ENCODE results near the gene UBE2N. TPM values are rescaled to one million over a fixed set of nuclear protein-coding genes. Genes with fewer than 3 reads are reported as not detected.
"Not testable (repeated sequence)": the region's sequence is repeated elsewhere in the genome, so short reads cannot be mapped to it uniquely, and the experiment has no call there.

The UBE2N gene
- total RNA-seq, 1 donor from 2014 or later: 129 TPM

- peak overlapping the region; percentile 100 for H3K4me3 Mint-ChIP-seq (ENCODE audit: low read depth)
- H3K4me1 Mint-ChIP-seq (ENCODE audit: low read depth): peaks cover 47% of the 10 kb centered on the region
- peak; percentile 58 for TF ChIP-seq CTCF (IDR thresholded peaks at IDR 0.05; ENCODE audit: unreplicated experiment)
- DNase-seq (ENCODE audit: low spot score, unreplicated experiment): no peak
- H3K27me3 Mint-ChIP-seq: no peaks in the 10 kb centered on the region
- no peaks in the 10 kb centered on the region for H3K9me3 Mint-ChIP-seq (ENCODE audit: low read depth)
- peaks cover 7% of the 10 kb centered on the region for H3K36me3 Mint-ChIP-seq (ENCODE audit: insufficient read depth)
- H3K27ac Mint-ChIP-seq: peak overlapping the region; percentile 59
Measured at GRCh38 chr12:93380480-93381121, 61.1 kb downstream of the UBE2N start.

- peaks cover 2% of the 10 kb centered on the region for H3K36me3 Mint-ChIP-seq (ENCODE audit: insufficient read depth)
- DNase-seq (ENCODE audit: low spot score, unreplicated experiment): no peak
- peak overlapping the region; percentile 59 for H3K27ac Mint-ChIP-seq
- H3K27me3 Mint-ChIP-seq: no peaks in the 10 kb centered on the region
- peak overlapping the region; percentile 100 for H3K4me3 Mint-ChIP-seq (ENCODE audit: low read depth)
- H3K9me3 Mint-ChIP-seq (ENCODE audit: low read depth): no peaks in the 10 kb centered on the region
- no peak for TF ChIP-seq CTCF (IDR thresholded peaks at IDR 0.05; ENCODE audit: unreplicated experiment)
- peaks cover 41% of the 10 kb centered on the region for H3K4me1 Mint-ChIP-seq (ENCODE audit: low read depth)
Measured at GRCh38 chr12:93379981-93380361, 61.8 kb downstream of the UBE2N start.

DNA sequence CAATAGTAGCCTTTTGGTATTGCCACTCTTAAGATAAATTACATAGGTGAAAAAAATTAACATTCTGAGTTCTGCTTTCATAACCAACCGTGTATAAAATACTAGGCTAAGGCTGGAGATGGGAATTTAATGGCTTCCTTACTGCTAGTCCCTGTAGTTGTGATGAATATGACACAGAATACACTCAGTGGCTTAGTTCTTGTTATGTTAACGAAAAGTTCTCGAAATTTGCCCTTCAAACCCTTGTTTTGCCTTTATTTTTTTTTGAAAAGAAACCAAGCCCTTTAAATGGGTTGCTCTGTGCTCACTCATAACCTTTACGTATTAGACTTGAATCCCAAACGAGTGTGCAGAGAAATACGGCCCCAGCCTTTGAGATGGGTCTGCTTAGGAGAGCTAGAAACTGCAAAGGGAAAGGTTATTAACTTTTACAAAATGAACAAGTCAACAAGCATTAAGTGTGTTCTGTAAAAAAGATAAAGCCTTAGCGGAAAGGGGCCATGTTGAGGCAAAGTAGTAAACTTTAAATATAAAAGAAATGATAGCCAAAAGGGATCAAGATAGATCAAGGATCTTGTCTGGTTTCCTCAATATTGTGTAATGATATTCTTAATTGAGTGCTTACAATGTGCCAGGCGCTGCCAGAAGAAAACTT is 62.3 kb downstream of the UBE2N start:
- peak overlapping the region; percentile 98 for H3K27ac Mint-ChIP-seq
- DNase-seq (ENCODE audit: low spot score, unreplicated experiment): no peak
- peaks cover 41% of the 10 kb centered on the region for H3K4me1 Mint-ChIP-seq (ENCODE audit: low read depth)
- H3K36me3 Mint-ChIP-seq (ENCODE audit: insufficient read depth): peaks cover 1% of the 10 kb centered on the region
- TF ChIP-seq CTCF (IDR thresholded peaks at IDR 0.05; ENCODE audit: unreplicated experiment): no peak
- H3K4me3 Mint-ChIP-seq (ENCODE audit: low read depth): peak overlapping the region; percentile 100
- no peaks in the 10 kb centered on the region for H3K9me3 Mint-ChIP-seq (ENCODE audit: low read depth)
- no peaks in the 10 kb centered on the region for H3K27me3 Mint-ChIP-seq

- no peaks in the 10 kb centered on the region for H3K27me3 Mint-ChIP-seq
- H3K9me3 Mint-ChIP-seq (ENCODE audit: low read depth): no peaks in the 10 kb centered on the region
- no peak for TF ChIP-seq CTCF (IDR thresholded peaks at IDR 0.05; ENCODE audit: unreplicated experiment)
- no peak for DNase-seq (ENCODE audit: low spot score, unreplicated experiment)
- peak overlapping the region; percentile 98 for H3K27ac Mint-ChIP-seq
- peaks cover 1% of the 10 kb centered on the region for H3K36me3 Mint-ChIP-seq (ENCODE audit: insufficient read depth)
- peaks cover 45% of the 10 kb centered on the region for H3K4me1 Mint-ChIP-seq (ENCODE audit: low read depth)
- peak overlapping the region; percentile 100 for H3K4me3 Mint-ChIP-seq (ENCODE audit: low read depth)
Measured at GRCh38 chr12:93378998-93379325, 62.8 kb downstream of the UBE2N start.

GRCh38 chr12:93378196-93378997 is 63.4 kb downstream of the UBE2N start:
- peak overlapping the region; percentile 98 for H3K27ac Mint-ChIP-seq

More at GRCh38 chr12:93378196-93378997, 63.4 kb downstream of the UBE2N start:
- not testable (repeated sequence) for H3K27me3 Mint-ChIP-seq; H3K36me3 Mint-ChIP-seq (ENCODE audit: insufficient read depth); H3K9me3 Mint-ChIP-seq (ENCODE audit: low read depth)
- peak; percentile 30 for DNase-seq (ENCODE audit: low spot score, unreplicated experiment)
- peaks cover 46% of the 10 kb centered on the region for H3K4me1 Mint-ChIP-seq (ENCODE audit: low read depth)
- peak overlapping the region; percentile 100 for H3K4me3 Mint-ChIP-seq (ENCODE audit: low read depth)
